Pancreas (tissue), 10 donors: Measurements from ENCODE around the gene RNF175. TPM values are rescaled to one million over a fixed set of nuclear protein-coding genes. Genes with fewer than 3 reads are reported as not detected.

ENCODE experiments used
- ATAC-seq, 4 donors: fragments of 200-7000 bp; cut with Tn5 transposase; one replicate each; pipeline versions ENCODE4 v1.8.0 to v1.9.1; 2020; ENCODE audit warnings: mild to moderate bottlenecking in 4 of 4, moderate library complexity in 4 of 4
- DNase-seq, 6 donors: peaks; one replicate each; pipeline ENCODE4 v3.0.0-alpha.2; 2020
- FAIRE-seq: peaks from 2 replicates; lab custom pipeline; 2012; peaks lifted over from hg19 to GRCh38; lab: Jason Lieb, UNC
- H3K27ac ChIP-seq, 4 donors: fragments of 200-600 bp; sonication (generic); 1 replicate in 3 of 4; 2 replicates in 1 of 4; pipeline versions ENCODE4 v1.5.0 to v1.8.0; 2020
- H3K27me3 ChIP-seq, 4 donors: fragments of 200-600 bp; one replicate each; pipeline ENCODE4 v1.8.0; 2021
- H3K36me3 ChIP-seq, 3 donors: fragments of 200-600 bp; sonication (generic) in 1 of 3; one replicate each; pipeline versions ENCODE4 v1.5.0 to v1.8.0; 2020 to 2021
- H3K4me1 ChIP-seq, 3 donors: fragments of 200-600 bp; one replicate each; pipeline ENCODE4 v1.8.0; 2021
- H3K4me3 ChIP-seq, 4 donors: fragments of 200-600 bp; sonication (generic) in 2 of 4; one replicate each; pipeline versions ENCODE4 v1.5.0 to v1.8.0; 2020 to 2021
- H3K9me3 ChIP-seq, 4 donors: fragments of 200-600 bp; one replicate each; pipeline ENCODE4 v1.8.0; 2021
- WGBS, 2 donors: extraction: QIAGEN DNeasy Blood & Tissue Kit; methylation state at CpG; one replicate each; pipeline ENCODE4 v1.1.7; 2013; 5-methylcytosine and 5-hydroxymethylcytosine counted together
- intact Hi-C, 3 donors: fragments of 100-400 bp; cut with DNase I; formaldehyde crosslinking; loops; one replicate each; pipeline versions ENCODE4 v1.11.1 to v1.14.2; 2022
- polyA plus RNA-seq, 2 donors: library from polyadenylated mRNA; stranded (reverse); fragments of 200-250 nt; gene quantifications; one replicate each; pipeline ENCODE4 v1.2.3, GENCODE V29; 2013
- total RNA-seq, 6 donors: library from RNA; stranded (reverse); fragmentation: NEBNext Ultra II Directional in 4 of 6; extraction: Animal tissue kit (Norgen Biotek cat#: 25700) in 4 of 6; gene quantifications; one replicate each; pipeline versions ENCODE4 v1.2.1 to v1.2.4, GENCODE V29; 2021 to 2023
- TF ChIP-seq, protein P1 (sequence below), 4 donors: fragments of 200-600 bp; sonication (generic) in 3 of 4; IDR thresholded peaks; one replicate each; pipeline versions ENCODE4 v1.5.0 to v1.8.0; 2021; ENCODE audit warnings: antibody characterized with exemption in 4 of 4
- donor health status: healthy with polysubstance abuse.
- donor health status: DM: no; HTN: no; CAD: no; lungs with moderate emphysema.
- donor health status: DM: no; HTN: no; CAD: no.
- donor health status: control.
- donor health status: control.
- donor health status: Bipolar disorder and iron deficiency.
- donor health status: DM: yes; HTN: yes; CAD: no.
- donor health status: DM: no; HTN: no; CAD: no.
- donor health status: DM: no; HTN: no; CAD: no.
- donor health status: DM: yes; HTN: yes; CAD: no.

Gene RNF175
- total and polyA plus RNA-seq, 8 donors: 0.12 TPM; not detected in 7

DNA sequence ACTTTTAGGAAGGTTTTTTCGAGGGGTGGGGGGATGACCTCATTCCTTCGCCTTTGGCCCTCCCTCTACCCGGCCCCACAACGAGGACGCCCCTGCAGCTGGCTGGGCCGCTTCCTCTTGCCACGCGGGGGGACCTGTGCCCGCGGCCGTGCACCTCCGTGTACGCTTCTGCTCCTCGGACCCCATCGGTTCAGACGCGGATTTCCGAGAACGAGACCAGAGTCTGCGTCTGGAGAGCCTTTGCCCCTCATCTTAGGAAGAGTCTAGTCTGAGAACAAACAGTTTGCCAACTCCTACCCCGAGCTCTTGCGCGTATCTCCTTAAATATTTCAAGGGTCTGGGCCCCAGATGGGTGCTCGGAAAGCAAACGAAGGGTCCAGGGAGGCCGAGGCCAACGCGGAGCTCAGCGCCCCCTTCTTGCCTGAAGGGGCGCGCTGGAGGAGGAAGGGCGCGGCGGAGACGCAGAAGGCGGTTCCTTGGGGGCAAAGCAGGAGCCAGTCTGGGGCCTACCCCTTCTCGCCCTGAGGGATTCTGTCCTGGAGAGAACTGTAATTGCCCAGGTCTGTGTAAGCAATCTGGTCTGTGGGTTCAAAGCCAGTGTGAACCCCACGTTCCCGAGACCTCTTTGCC is 32.9 kb upstream of the RNF175 start:
- peak overlapping the region in 1 of 4 donors; percentile 28 for H3K4me3 ChIP-seq
- H3K27me3 ChIP-seq: peaks cover 0 to 41% (median 12%) of the 10 kb centered on the region in 4 donors
- no peak overlapping the region for H3K27ac ChIP-seq
- H3K36me3 ChIP-seq: no peaks in the 10 kb centered on the region
- intact Hi-C loops: no loop called here
- H3K9me3 ChIP-seq: no peaks in the 10 kb centered on the region
- no peak for ATAC-seq
- 44% methylated on average over 39 of the region's 39 CpGs for WGBS, 2 donors
- peak in 2 of 6 donors; percentile 42 to 55 for DNase-seq
- peaks cover 0 to 16% (median 5%) of the 10 kb centered on the region in 3 donors for H3K4me1 ChIP-seq
- FAIRE-seq: no peak
- TF ChIP-seq, protein P1, sequence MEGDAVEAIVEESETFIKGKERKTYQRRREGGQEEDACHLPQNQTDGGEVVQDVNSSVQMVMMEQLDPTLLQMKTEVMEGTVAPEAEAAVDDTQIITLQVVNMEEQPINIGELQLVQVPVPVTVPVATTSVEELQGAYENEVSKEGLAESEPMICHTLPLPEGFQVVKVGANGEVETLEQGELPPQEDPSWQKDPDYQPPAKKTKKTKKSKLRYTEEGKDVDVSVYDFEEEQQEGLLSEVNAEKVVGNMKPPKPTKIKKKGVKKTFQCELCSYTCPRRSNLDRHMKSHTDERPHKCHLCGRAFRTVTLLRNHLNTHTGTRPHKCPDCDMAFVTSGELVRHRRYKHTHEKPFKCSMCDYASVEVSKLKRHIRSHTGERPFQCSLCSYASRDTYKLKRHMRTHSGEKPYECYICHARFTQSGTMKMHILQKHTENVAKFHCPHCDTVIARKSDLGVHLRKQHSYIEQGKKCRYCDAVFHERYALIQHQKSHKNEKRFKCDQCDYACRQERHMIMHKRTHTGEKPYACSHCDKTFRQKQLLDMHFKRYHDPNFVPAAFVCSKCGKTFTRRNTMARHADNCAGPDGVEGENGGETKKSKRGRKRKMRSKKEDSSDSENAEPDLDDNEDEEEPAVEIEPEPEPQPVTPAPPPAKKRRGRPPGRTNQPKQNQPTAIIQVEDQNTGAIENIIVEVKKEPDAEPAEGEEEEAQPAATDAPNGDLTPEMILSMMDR (IDR thresholded peaks at IDR 0.05): no peak

DNA sequence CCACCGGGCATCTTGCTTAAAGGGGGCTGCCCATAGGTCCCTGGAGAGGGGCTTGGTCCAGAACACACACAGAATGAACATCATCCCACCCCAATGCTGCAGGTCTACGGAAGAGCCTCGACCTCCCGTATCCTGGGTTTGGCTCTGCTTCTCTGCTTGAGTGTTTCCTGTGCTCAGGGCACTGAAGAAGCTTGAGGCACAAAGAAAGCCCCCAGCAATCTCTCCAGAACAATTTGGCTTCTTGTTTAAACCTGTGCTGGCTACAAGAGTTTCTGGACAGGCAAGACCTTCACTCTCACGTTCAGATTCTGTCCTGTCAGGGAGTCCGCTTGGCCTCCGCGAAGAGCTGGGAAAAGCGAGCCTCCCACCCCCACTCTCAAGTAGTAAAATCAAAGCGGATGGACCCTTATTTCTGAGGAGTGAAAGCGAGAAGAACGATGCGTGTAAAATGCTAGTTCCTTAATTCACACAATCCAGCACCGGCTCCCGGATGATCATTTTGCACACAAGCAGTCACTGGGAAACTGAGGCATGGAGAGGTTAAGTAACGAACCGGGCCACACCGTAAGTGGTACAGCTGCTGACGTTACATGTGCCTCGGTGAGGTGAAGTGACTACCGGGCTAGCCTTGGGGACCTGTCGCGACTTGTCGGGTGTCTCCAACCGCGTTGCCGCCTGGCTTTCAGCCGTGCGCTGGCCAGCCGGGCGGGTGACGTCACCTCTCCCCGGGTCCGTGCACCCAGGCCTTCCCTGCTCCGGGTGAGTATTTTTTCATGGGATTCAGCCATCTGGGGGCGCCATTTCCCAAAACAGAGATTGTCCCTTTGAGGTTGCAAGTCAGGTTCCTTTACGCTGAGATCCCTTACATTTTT is 32.2 kb upstream of the RNF175 start:
- Histone ChIP-seq H3K9me3 (no peaks in the 10 kb centered on the region), H3K36me3 (no peaks in the 10 kb centered on the region), H3K4me1 (peaks cover 0 to 16% (median 5%) of the 10 kb centered on the region in 3 donors), H3K27ac (no peak overlapping the region), H3K27me3 (peaks cover 0 to 49% (median 12%) of the 10 kb centered on the region in 4 donors), H3K4me3 (peak overlapping the region in 1 of 4 donors; percentile 28)
- TF ChIP-seq, protein P1 (IDR thresholded peaks at IDR 0.05): peak in 1 of 4 donors; percentile 8
- ATAC-seq (peak; percentile 54 to 69 (median 64)), FAIRE-seq (no peak), DNase-seq (peak; percentile 23 to 69 (median 42))
- intact Hi-C loops: no loop called here
- WGBS, 2 donors: 8 to 14% methylated on average over 37 of the region's 37 CpGs

DNA sequence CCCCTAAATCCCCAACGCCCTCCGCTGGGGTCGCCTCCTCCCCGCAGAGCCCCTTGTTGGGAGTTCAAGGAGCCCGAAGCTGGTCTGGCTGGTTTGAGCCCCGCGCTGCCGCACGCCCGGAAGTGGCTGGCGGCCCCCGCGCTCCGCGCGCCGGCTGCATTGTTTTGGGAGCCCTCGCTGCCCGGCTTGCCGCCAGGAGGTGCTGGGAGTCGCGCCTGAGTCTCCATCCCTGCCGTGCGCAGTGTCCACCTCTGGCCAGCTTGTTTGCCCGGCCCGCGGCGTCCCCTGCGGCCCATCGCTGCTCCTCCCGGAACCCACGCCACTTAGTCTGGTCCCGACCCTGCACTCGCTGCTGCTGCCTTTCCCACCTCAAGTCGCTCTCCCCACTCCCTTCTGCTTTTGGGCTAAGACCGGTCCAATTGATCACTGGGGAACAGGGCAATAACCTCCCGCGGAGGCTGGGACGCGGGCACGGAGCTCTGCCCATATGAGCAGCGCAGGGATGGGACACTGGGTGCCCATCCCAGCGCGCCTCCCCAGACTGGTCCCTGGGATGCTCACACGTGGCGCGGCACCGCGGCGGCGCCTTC is 31.2 kb upstream of the RNF175 start:
- Histone ChIP-seq H3K27ac (no peak overlapping the region), H3K9me3 (no peaks in the 10 kb centered on the region), H3K27me3 (peaks cover 0 to 51% (median 12%) of the 10 kb centered on the region in 4 donors), H3K4me3 (peak overlapping the region in 2 of 4 donors; percentile 19 to 39), H3K4me1 (peaks cover 0 to 16% (median 5%) of the 10 kb centered on the region in 3 donors), H3K36me3 (no peaks in the 10 kb centered on the region)
- intact Hi-C loops: no loop called here
- FAIRE-seq (no peak), ATAC-seq (peak; percentile 44 to 65 (median 57)), DNase-seq (peak in 5 of 6 donors; percentile 11 to 76 (median 43))
- 5% methylated on average over 46 to 51 of the region's 51 CpGs for WGBS, 2 donors
- TF ChIP-seq, protein P1 (IDR thresholded peaks at IDR 0.05): no peak

DNA sequence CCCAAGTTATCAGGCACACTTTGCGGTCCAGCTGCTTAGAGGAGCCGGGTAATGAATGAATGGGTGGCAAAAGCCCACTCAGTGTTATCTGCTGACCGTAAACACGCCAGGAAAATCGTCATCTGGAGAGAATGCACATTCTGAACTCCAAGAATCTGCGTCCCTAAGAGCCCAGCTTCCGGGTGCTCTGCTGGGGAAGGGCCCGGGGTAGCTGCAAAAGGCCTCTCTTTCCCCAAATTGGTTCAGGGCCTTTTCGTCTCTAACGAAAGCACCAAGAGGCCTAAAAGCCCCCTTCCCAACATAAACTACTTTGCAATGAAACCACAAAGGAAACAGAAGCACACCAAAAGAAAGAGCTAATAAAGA is 30.7 kb upstream of the RNF175 start:
- H3K9me3 ChIP-seq: no peaks in the 10 kb centered on the region
- no peak for DNase-seq
- 45 to 51% methylated on average over 10 of the region's 10 CpGs for WGBS, 2 donors
- H3K36me3 ChIP-seq: no peaks in the 10 kb centered on the region
- no peak for FAIRE-seq
- intact Hi-C loops: no loop called here
- no peak for ATAC-seq
- H3K4me3 ChIP-seq: peak overlapping the region in 2 of 4 donors; percentile 19 to 39
- H3K4me1 ChIP-seq: peaks cover 0 to 16% (median 5%) of the 10 kb centered on the region in 3 donors
- peaks cover 0 to 51% (median 12%) of the 10 kb centered on the region in 4 donors for H3K27me3 ChIP-seq
- no peak overlapping the region for H3K27ac ChIP-seq
- TF ChIP-seq, protein P1 (IDR thresholded peaks at IDR 0.05): no peak
